Panc1 (cell line): ENCODE results near the gene ASCC1.

Experiments used
- CTCF ChIP-seq: fragments of 450-650 bp; IDR thresholded peaks from 2 replicates; pipeline ENCODE4 v1.5.1; 2017; ENCODE audit warnings: mild to moderate bottlenecking
- REST ChIP-seq, 2 experiments: IDR thresholded peaks; 2 replicates each; pipeline ENCODE4 v1.6.1; 2011 to 2012; ENCODE audit warnings: low read depth in 2 of 2, control low read depth in 1 of 2, low read length in 1 of 2, mild to moderate bottlenecking in 1 of 2, moderate library complexity in 1 of 2; ENCODE audit not compliant: insufficient read depth in 1 of 2

- TF ChIP-seq CTCF: no peak
- TF ChIP-seq REST (IDR thresholded peaks at IDR 0.05; ENCODE audit: insufficient read depth in 1 of 2, low read depth in 2 of 2, low read length in 1 of 2): no peak
Observed at GRCh38 chr10:72056113-72056512, 160.0 kb downstream of the ASCC1 start.
